HCT116 (cell line): Measurements from ENCODE around the gene KLHL6. TPM values are rescaled to one million over a fixed set of nuclear protein-coding genes. Genes with fewer than 3 reads are reported as not detected.

Experiments used
- ATAC-seq: fragments of 200-7000 bp; cut with Tn5 transposase; 2 replicates; pipeline ENCODE4 v1.9.1; 2020; ENCODE audit warnings: mild to moderate bottlenecking, moderate library complexity
- BruUV-seq: library from RNA; stranded (reverse); fragments of 400-500 nt; replicated peaks from 2 replicates; lab custom pipeline; 2021; lab: Mats Ljungman, UMichigan
- CTCF ChIA-PET: fragments of 300-600 bp; sonication (Branson Sonifier 250); formaldehyde crosslinking; loops from one replicate; lab custom pipeline; 2021; ENCODE audit warnings: antibody characterized with exemption; lab: Charles Lee
- POLR2A ChIA-PET: fragments of 300-600, 350-600 bp; sonication (Branson Sonifier 250); formaldehyde crosslinking; loops from one replicate; lab custom pipeline; 2021; ENCODE audit warnings: antibody characterized with exemption; lab: Charles Lee
- RAD21 ChIA-PET, 2 experiments: fragments of 300-600 bp; sonication (Branson Sonifier 250); formaldehyde crosslinking; loops; one replicate each; lab custom pipeline; 2023; ENCODE audit warnings: low total read pairs in 2 of 2; ENCODE audit not compliant: uncharacterized antibody in 2 of 2, unreplicated experiment in 2 of 2, low non-redundant PET in 1 of 2; lab: Charles Lee
- DNase-seq: peaks from one replicate; pipeline ENCODE4 v3.0.0-alpha.2; 2010; ENCODE audit warnings: low read depth, low spot score
- H2AFZ ChIP-seq: fragments of 200-600 bp; shearing (Covaris generic), sonication (generic); 2 replicates; pipeline ENCODE4 v1.6.1; 2017; ENCODE audit warnings: low read depth, mixed run types, mixed read lengths, antibody characterized with exemption, low read length; ENCODE audit not compliant: poor library complexity, severe bottlenecking
- H3K27ac ChIP-seq: 2 replicates; pipeline ENCODE4 v1.5.1; 2012; ENCODE audit warnings: low read depth, low read length
- H3K27me3 ChIP-seq: fragments of 200-600 bp; sonication (generic); 2 replicates; pipeline ENCODE4 v1.6.1; 2016; ENCODE audit warnings: mixed run types, low read length, mixed read lengths; ENCODE audit not compliant: insufficient read depth
- H3K36me3 ChIP-seq, 2 experiments: fragments of 200-500 bp in 1 of 2; fragments of 200-600 bp in 1 of 2; sonication (Bioruptor generic) in 1 of 2; sonication (generic) in 1 of 2; 2 replicates each; pipeline versions ENCODE4 v1.5.1 to v1.6.1; 2014 to 2016; ENCODE audit warnings: low read length in 2 of 2, inconsistent platforms in 1 of 2, mixed read lengths in 1 of 2, mixed run types in 1 of 2; ENCODE audit not compliant: insufficient read depth in 2 of 2, control insufficient read depth in 1 of 2
- H3K4me1 ChIP-seq, 2 experiments: fragments of 200-600 bp in 1 of 2; sonication (generic) in 1 of 2; 2 replicates each; pipeline versions ENCODE4 v1.5.1 to v1.6.1; 2012 to 2017; ENCODE audit warnings: low read length in 2 of 2, inconsistent platforms in 1 of 2, mild to moderate bottlenecking in 1 of 2, mixed read lengths in 1 of 2, mixed run types in 1 of 2, moderate library complexity in 1 of 2; ENCODE audit not compliant: insufficient read depth in 2 of 2, control insufficient read depth in 1 of 2
- H3K4me2 ChIP-seq: fragments of 200-600 bp; sonication (generic); 2 replicates; pipeline ENCODE4 v1.6.1; 2017; ENCODE audit warnings: mixed run types, low read length, mixed read lengths
- H3K4me3 ChIP-seq, 2 experiments: fragments of 200-600 bp in 1 of 2; sonication (generic) in 1 of 2; replicated peaks in 1 of 2; 2 replicates each; pipeline ENCODE4 v1.5.1; 2011 to 2016; ENCODE audit warnings: low read length in 2 of 2, control low read depth in 1 of 2, low read depth in 1 of 2, mild to moderate bottlenecking in 1 of 2, mixed read lengths in 1 of 2, mixed run types in 1 of 2
- H3K79me2 ChIP-seq: fragments of 200-600 bp; sonication (generic); 2 replicates; pipeline ENCODE4 v1.6.1; 2017; ENCODE audit warnings: mild to moderate bottlenecking, mixed run types, low read length, moderate library complexity, mixed read lengths; ENCODE audit not compliant: insufficient read depth
- H3K9ac ChIP-seq: fragments of 200-600 bp; sonication (generic); 2 replicates; pipeline ENCODE4 v1.6.1; 2016; ENCODE audit warnings: low read length, mixed read lengths
- H3K9me2 ChIP-seq: fragments of 200-600 bp; sonication (generic), shearing (Covaris generic); 2 replicates; pipeline ENCODE4 v1.6.1; 2017; ENCODE audit warnings: mixed run types, mild to moderate bottlenecking, moderate library complexity; ENCODE audit not compliant: insufficient read depth
- H3K9me3 ChIP-seq, 2 experiments: fragments of 200-500 bp in 1 of 2; fragments of 200-600 bp in 1 of 2; sonication (Bioruptor generic) in 1 of 2; sonication (generic) in 1 of 2; 2 replicates each; pipeline ENCODE4 v1.6.1; 2014 to 2017; ENCODE audit warnings: low read length in 2 of 2, mixed read lengths in 2 of 2, inconsistent platforms in 1 of 2, low read depth in 1 of 2, mild to moderate bottlenecking in 1 of 2, mixed run types in 1 of 2, moderate library complexity in 1 of 2; ENCODE audit not compliant: control insufficient read depth in 1 of 2, insufficient read depth in 1 of 2
- H4K20me1 ChIP-seq: fragments of 200-600 bp; sonication (generic), shearing (Covaris generic); 2 replicates; pipeline ENCODE4 v1.6.1; 2017; ENCODE audit warnings: mixed run types, mild to moderate bottlenecking, moderate library complexity; ENCODE audit not compliant: insufficient read depth
- CBX3 ChIP-seq: IDR thresholded peaks from 2 replicates; pipeline ENCODE4 v1.6.1; 2012; ENCODE audit warnings: low read depth
- CEBPB ChIP-seq: IDR thresholded peaks from 2 replicates; pipeline ENCODE4 v1.6.1; 2012; ENCODE audit warnings: low read depth
- CTCF ChIP-seq, 3 experiments: fragments of 200-600 bp in 1 of 3; sonication (generic) in 1 of 3; IDR thresholded peaks in 2 of 3; conservative IDR thresholded peaks in 1 of 3; 2 replicates each; pipeline ENCODE4 v1.5.1; 2012 to 2017; ENCODE audit warnings: low read depth in 2 of 3, low read length in 2 of 3, antibody characterized with exemption in 1 of 3, borderline replicate concordance in 1 of 3, control low read depth in 1 of 3, mild to moderate bottlenecking in 1 of 3, mixed read lengths in 1 of 3, mixed run types in 1 of 3, moderate library complexity in 1 of 3; ENCODE audit not compliant: insufficient read depth in 1 of 3
- EZH2phosphoT487 ChIP-seq: fragments of 200-600 bp; IDR thresholded peaks from 2 replicates; pipeline ENCODE4 v1.6.1; 2018; ENCODE audit warnings: antibody characterized with exemption, borderline replicate concordance
- FOSL1 ChIP-seq: IDR thresholded peaks from 2 replicates; pipeline ENCODE4 v1.6.1; 2012; ENCODE audit warnings: low read depth
- JUND ChIP-seq: IDR thresholded peaks from 2 replicates; pipeline ENCODE4 v1.6.1; 2012
- POLR2A ChIP-seq: IDR thresholded peaks from 2 replicates; pipeline ENCODE4 v1.7.0; 2011; ENCODE audit warnings: borderline replicate concordance; ENCODE audit not compliant: insufficient read depth, insufficient read length; ENCODE audit errors: extremely low read depth
- POLR2AphosphoS5 ChIP-seq: IDR thresholded peaks from 2 replicates; pipeline ENCODE4 v1.6.1; 2011; ENCODE audit warnings: mild to moderate bottlenecking, low read depth, low read length, moderate library complexity
- REST ChIP-seq: IDR thresholded peaks from 2 replicates; pipeline ENCODE4 v1.6.1; 2012; ENCODE audit warnings: low read depth
- SIN3A ChIP-seq: IDR thresholded peaks from 2 replicates; pipeline ENCODE4 v1.6.1; 2012; ENCODE audit warnings: low read depth
- SRF ChIP-seq: IDR thresholded peaks from 2 replicates; pipeline ENCODE4 v1.6.1; 2012; ENCODE audit warnings: low read depth
- TCF7L2 ChIP-seq: IDR thresholded peaks from 2 replicates; pipeline ENCODE4 v1.7.0; 2011; ENCODE audit warnings: borderline replicate concordance, inconsistent platforms; ENCODE audit not compliant: insufficient read depth, insufficient read length; ENCODE audit errors: extremely low read depth
- YY1 ChIP-seq: IDR thresholded peaks from 2 replicates; pipeline ENCODE4 v1.6.1; 2011; ENCODE audit warnings: low read length, low read depth, moderate library complexity, mild to moderate bottlenecking; ENCODE audit not compliant: insufficient replicate concordance; ENCODE audit errors: extremely low read depth
- ZBTB33 ChIP-seq: IDR thresholded peaks from 2 replicates; pipeline ENCODE4 v1.6.1; 2011; ENCODE audit warnings: mild to moderate bottlenecking, low read length, moderate library complexity; ENCODE audit not compliant: insufficient replicate concordance; ENCODE audit errors: extremely low read depth
- ZNF274 ChIP-seq: fragments of 200-500 bp; sonication (Bioruptor generic); IDR thresholded peaks from 2 replicates; pipeline ENCODE4 v1.6.1; 2014; ENCODE audit warnings: mild to moderate bottlenecking, low read depth, low read length, inconsistent platforms
- intact Hi-C: fragments of 100-400 bp; cut with micrococcal nuclease; formaldehyde crosslinking; loops from 2 replicates; pipeline ENCODE4 v1.10.0; 2022
- total RNA-seq: library from RNA; stranded (reverse); gene quantifications from one replicate; pipeline ENCODE4 v1.2.1, GENCODE V29; 2021; ENCODE audit not compliant: unreplicated experiment

Gene KLHL6
- total RNA-seq, 1 experiment from 2014 or later: 0.15 TPM

- TF ChIP-seq SRF: no peak
Observed at GRCh38 chr3:183527428-183528379, 27.8 kb downstream of the KLHL6 start (continued).

GRCh38 chr3:183526838-183527427 lies 28.6 kb downstream of the KLHL6 start:
- Histone ChIP-seq H3K4me2 (no peak overlapping the region), H3K36me3 (no peaks in the 10 kb centered on the region), H3K9me3 (no peaks in the 10 kb centered on the region), H3K79me2 (no peaks in the 10 kb centered on the region), H3K4me1 (peaks cover 0 to 4% of the 10 kb centered on the region in 2 experiments; a peak in 1 of 4 replicates), H3K9ac (no peak overlapping the region), H3K4me3 (no peak overlapping the region), H3K9me2 (no peaks in the 10 kb centered on the region), H2AFZ (no peak overlapping the region), H3K27ac (no peak overlapping the region), H4K20me1 (no peaks in the 10 kb centered on the region), H3K27me3 (peaks cover 2% of the 10 kb centered on the region; the same call in 1 of the 2 replicates)
- intact Hi-C loops: no loop called here
- RAD21 ChIA-PET: no interaction called here
- BruUV-seq: no TSS peak
- DNase-seq (no peak), ATAC-seq (no peak)
- CTCF ChIA-PET: no interaction called here
- POLR2A ChIA-PET: interaction anchor here (0.6 kb wide), 1 partner anchor 17 kb away, joined by 3 read pairs; no protein-coding TSS in a partner anchor
- TF ChIP-seq CBX3: no peak
- TF ChIP-seq ZBTB33: no peak
- TF ChIP-seq YY1: no peak
- TF ChIP-seq SIN3A: no peak
- no peak for TF ChIP-seq CEBPB
- TF ChIP-seq POLR2A: no peak
- no peak for TF ChIP-seq FOSL1
- no peak for TF ChIP-seq EZH2phosphoT487
- no peak for TF ChIP-seq JUND
- TF ChIP-seq CTCF (IDR thresholded peaks at IDR 0.05 in 2 of 3, conservative IDR thresholded peaks at IDR 0.05 in 1 of 3; ENCODE audit: borderline replicate concordance in 1 of 3, insufficient read depth in 1 of 3, low read depth in 2 of 3, low read length in 2 of 3): no peak
- TF ChIP-seq SRF: no peak
- TF ChIP-seq ZNF274: no peak
- TF ChIP-seq REST: no peak
- TF ChIP-seq POLR2AphosphoS5: no peak
- TF ChIP-seq TCF7L2: no peak
